ENCODE measurements around the gene HYCC2. TPM values are rescaled to one million over a fixed set of nuclear protein-coding genes. Genes with fewer than 3 reads are reported as not detected.
"Not testable (repeated sequence)": the region's sequence is repeated elsewhere in the genome, so short reads cannot be mapped to it uniquely, and the experiment has no call there.

HYCC2 gene
- total and polyA plus RNA-seq, 7 donors: 4.8 to 20.2 (median 13.6) TPM

DNA sequence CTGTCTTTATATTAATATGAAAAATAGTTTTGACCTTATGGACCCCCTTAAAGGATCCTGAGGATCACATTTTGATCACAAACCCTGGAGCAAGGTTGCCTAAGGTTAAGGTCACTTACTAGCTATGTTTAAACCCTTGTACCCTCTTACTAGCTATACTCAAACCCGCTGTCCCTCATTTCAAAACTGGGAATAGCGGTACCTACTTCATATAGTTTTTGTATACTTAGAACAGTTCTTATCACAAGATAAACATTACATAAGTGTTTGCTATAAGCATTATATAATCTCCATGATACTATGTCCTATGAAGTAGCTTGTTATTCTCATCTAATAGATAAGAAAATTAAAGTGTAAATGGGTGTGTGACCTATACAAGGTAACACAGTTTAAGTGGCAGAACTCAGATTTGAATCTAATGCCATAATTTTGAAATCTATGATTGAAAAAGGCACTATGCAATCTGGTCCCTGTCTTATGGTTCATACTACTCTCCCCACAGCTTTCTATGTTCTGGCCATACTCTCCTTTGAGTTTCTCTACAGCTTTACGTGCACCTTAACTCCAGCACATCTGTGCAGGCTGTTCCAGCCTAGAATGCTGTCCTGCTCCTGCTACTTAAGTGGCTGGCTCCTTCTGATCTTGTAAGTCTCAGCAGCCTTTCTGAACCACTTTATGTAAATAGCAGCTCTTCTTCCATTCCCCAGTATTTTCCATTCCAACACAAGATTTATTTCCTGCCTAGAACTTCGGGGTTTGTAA is 30.4 kb downstream of the HYCC2 start:
- TF ChIP-seq, protein P1, sequence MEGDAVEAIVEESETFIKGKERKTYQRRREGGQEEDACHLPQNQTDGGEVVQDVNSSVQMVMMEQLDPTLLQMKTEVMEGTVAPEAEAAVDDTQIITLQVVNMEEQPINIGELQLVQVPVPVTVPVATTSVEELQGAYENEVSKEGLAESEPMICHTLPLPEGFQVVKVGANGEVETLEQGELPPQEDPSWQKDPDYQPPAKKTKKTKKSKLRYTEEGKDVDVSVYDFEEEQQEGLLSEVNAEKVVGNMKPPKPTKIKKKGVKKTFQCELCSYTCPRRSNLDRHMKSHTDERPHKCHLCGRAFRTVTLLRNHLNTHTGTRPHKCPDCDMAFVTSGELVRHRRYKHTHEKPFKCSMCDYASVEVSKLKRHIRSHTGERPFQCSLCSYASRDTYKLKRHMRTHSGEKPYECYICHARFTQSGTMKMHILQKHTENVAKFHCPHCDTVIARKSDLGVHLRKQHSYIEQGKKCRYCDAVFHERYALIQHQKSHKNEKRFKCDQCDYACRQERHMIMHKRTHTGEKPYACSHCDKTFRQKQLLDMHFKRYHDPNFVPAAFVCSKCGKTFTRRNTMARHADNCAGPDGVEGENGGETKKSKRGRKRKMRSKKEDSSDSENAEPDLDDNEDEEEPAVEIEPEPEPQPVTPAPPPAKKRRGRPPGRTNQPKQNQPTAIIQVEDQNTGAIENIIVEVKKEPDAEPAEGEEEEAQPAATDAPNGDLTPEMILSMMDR (IDR thresholded peaks at IDR 0.05): no peak
- TF ChIP-seq POLR2A (IDR thresholded peaks at IDR 0.05) (no peak), POLR2AphosphoS5 (IDR thresholded peaks at IDR 0.05) (no peak), EP300 (IDR thresholded peaks at IDR 0.05) (no peak)
- WGBS, 2 donors: 46 to 71% methylated on average over 4 of the region's 4 CpGs
- intact Hi-C loops (cut with DNase I): no loop called here

DNA sequence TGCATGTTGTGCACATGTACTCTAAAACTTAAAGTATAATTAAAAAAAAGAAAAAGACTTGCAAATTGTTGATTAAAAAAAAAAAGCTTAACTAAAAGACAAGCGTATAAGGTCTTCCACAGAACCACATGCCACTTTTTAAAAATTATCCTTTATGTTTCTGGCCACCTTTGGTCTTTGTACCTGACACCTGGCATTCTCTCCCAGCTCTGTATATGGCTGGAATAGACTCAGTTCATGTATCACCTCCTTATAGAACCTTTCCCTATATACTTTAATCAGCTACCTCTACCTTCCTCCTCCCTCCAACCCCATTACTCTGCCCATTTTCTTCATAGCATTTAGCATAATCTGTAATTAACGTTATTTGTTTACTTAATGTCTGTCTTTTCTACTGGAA is 32.6 kb downstream of the HYCC2 start:
- Histone ChIP-seq H3K9me3 (no peaks in the 10 kb centered on the region), H3K27ac (no peak overlapping the region), H3K36me3 (no peaks in the 10 kb centered on the region), H3K4me1 (no peaks in the 10 kb centered on the region), H3K4me3 (no peak overlapping the region), H3K27me3 (no peaks in the 10 kb centered on the region)
- DNase-seq: no peak
- intact Hi-C loops (cut with DNase I): no loop called here
- TF ChIP-seq POLR2AphosphoS5 (IDR thresholded peaks at IDR 0.05): no peak
- 88 to 96% methylated on average over 2 of the region's 2 CpGs for WGBS, 2 donors

More for the DNA sequence above, 30.4 kb downstream of the HYCC2 start:
- no peaks in the 10 kb centered on the region for H3K36me3 ChIP-seq
- H3K4me1 ChIP-seq: peaks cover 0 to 6% (median 0%) of the 10 kb centered on the region in 4 donors
- no peak for DNase-seq
- H3K27me3 ChIP-seq: no peaks in the 10 kb centered on the region
- no peak overlapping the region for H3K4me3 ChIP-seq
- H3K9me3 ChIP-seq: no peaks in the 10 kb centered on the region
- H3K27ac ChIP-seq: no peak overlapping the region

DNA sequence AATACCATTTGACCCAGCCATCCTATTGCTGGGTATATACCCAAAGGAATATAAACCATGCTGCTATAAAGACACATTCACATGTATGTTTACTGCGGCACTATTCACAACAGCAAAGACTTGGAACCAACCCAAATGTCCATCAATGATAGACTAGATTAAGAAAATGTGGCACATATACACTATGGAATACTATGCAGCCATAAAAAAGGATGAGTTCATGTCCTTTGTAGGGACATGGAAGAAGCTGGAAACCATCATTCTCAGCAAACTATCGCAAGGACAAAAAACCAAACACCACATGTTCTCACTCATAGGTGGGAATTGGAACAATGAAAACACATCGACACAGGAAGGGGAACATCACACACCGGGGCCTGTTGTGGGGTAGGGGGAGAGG is 33.1 kb downstream of the HYCC2 start:
- DNase-seq; H3K36me3 ChIP-seq; H3K27me3 ChIP-seq; H3K4me3 ChIP-seq; H3K27ac ChIP-seq; H3K9me3 ChIP-seq; H3K4me1 ChIP-seq; intact Hi-C loops (cut with DNase I): not testable (repeated sequence)
- WGBS, 2 donors: 97% methylated on average over 4 of the region's 4 CpGs

DNA sequence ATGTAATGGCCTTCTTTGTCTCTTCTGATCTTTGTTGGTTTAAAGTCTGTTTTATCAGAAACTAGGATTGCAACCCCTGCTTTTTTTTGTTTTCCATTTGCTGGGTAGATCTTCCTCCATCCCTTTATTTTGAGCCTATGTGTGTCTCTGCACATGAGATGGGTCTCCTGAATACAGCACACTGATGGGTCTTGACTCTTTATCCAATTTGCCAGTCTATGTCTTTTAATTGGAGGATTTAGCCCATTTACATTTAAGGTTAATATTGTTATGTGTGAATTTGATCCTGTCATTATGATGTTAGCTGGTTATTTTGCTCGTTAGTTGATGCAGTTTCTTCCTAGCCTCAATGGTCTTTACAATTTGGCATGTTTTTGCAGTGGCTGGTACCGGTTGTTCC is 37.1 kb downstream of the HYCC2 start:
- H3K4me1 ChIP-seq; intact Hi-C loops (cut with DNase I); H3K27me3 ChIP-seq; DNase-seq; H3K9me3 ChIP-seq; H3K27ac ChIP-seq; H3K36me3 ChIP-seq; H3K4me3 ChIP-seq: not testable (repeated sequence)
- 91 to 93% methylated on average over 1 of the region's 2 CpGs for WGBS, 2 donors

DNA sequence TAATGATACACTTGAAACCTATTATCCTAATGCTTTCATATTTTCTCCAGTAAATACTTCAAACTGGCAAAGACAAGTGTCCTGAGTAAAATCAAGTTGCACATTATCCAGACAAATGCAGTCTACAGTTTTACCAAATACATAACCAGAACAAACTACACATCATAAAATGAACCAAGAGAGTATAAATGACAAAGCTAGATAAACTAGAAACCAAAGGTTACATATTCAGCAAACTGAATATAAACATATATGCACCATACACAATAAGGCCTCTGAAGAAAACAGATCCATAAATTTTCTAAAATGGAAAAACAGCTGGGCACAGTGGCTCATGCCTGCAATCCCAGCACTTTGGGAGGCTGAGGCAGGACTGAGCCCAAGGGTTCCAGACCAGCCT is 47.0 kb downstream of the HYCC2 start:
- Histone ChIP-seq H3K36me3 (peaks cover 0 to 39% (median 3%) of the 10 kb centered on the region in 4 donors), H3K4me3 (no peak overlapping the region), H3K27ac (no peak overlapping the region), H3K27me3 (no peaks in the 10 kb centered on the region), H3K9me3 (no peaks in the 10 kb centered on the region), H3K4me1 (no peaks in the 10 kb centered on the region)
- no peak for TF ChIP-seq POLR2A (IDR thresholded peaks at IDR 0.05)
- TF ChIP-seq, protein P1 (IDR thresholded peaks at IDR 0.05): no peak
- TF ChIP-seq EP300 (IDR thresholded peaks at IDR 0.05): no peak
- no peak for TF ChIP-seq POLR2AphosphoS5 (IDR thresholded peaks at IDR 0.05)
- intact Hi-C loops (cut with DNase I): no loop called here
- no peak for DNase-seq

DNA sequence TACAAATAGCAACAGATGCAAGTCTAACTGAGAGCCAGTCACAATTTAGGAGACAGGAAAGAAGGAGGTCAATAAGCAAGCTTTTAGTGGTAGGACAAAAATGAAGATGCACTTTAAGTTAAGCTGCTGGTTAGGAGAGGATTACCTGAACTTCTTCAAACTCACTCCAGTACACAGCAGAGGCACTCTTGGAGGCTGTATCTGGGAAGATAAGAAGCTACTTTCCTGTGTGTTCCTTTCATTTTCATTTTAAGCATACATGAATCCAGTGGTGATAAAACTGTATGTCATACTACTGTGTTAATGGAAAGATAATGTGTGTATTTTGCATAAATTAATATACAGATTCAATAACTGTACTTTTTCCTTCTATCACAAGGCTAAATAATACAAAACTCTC is 49.6 kb downstream of the HYCC2 start:
- intact Hi-C loops (cut with DNase I): no loop called here
- Histone ChIP-seq H3K27ac (no peak overlapping the region), H3K4me1 (no peaks in the 10 kb centered on the region), H3K27me3 (no peaks in the 10 kb centered on the region), H3K4me3 (no peak overlapping the region), H3K36me3 (peaks cover 0 to 51% (median 3%) of the 10 kb centered on the region in 4 donors), H3K9me3 (no peaks in the 10 kb centered on the region)
- DNase-seq: no peak
- TF ChIP-seq, protein P1 (IDR thresholded peaks at IDR 0.05): no peak
- TF ChIP-seq POLR2AphosphoS5 (IDR thresholded peaks at IDR 0.05): no peak
- TF ChIP-seq POLR2A (IDR thresholded peaks at IDR 0.05): no peak
- no peak for TF ChIP-seq EP300 (IDR thresholded peaks at IDR 0.05)

Small RNA genes within 50 kb of the gene (small RNA-seq; reads per million reads assigned to genes)
- 0 reads per million in 3 donors for gene RNU6-1206P

Other genes with a start within 250 kb of the HYCC2 start
- 100 to 1,000 TPM; 150 to 229 (median 195) TPM for gene CLK1, start 207.0 kb downstream of the HYCC2 start, total RNA-seq
- 10 to 100 TPM; 44.4 to 87.1 (median 76.1) TPM for gene CLK1, start 207.0 kb downstream of the HYCC2 start, polyA plus RNA-seq
- gene PPIL3, start 182.6 kb downstream of the HYCC2 start, total RNA-seq: 100 to 1,000 TPM in 1 of 4 donors, 10 to 100 TPM in 3; 11.8 to 116 (median 22.2) TPM
- 10 to 100 TPM; 13.5 to 36.0 (median 30.3) TPM for gene PPIL3, start 182.6 kb downstream of the HYCC2 start, polyA plus RNA-seq
- gene NIF3L1, start 182.3 kb downstream of the HYCC2 start, total RNA-seq: 10 to 100 TPM in 3 of 4 donors, 1 to 10 TPM in 1; 9.8 to 23.5 (median 15.9) TPM
- 10 to 100 TPM; 24.6 to 30.7 (median 29.1) TPM for gene NIF3L1, start 182.3 kb downstream of the HYCC2 start, polyA plus RNA-seq
- gene ORC2, start 108.0 kb downstream of the HYCC2 start, total RNA-seq: 10 to 100 TPM; 12.9 to 19.3 (median 15.7) TPM
- gene ORC2, start 108.0 kb downstream of the HYCC2 start, polyA plus RNA-seq: 10 to 100 TPM in 1 of 3 donors, 1 to 10 TPM in 2; 3.6 to 12.9 (median 5.8) TPM
- gene NDUFB3, start 330 bp upstream of the HYCC2 start, total RNA-seq: 10 to 100 TPM; 85.3 to 97.9 (median 89.8) TPM
- 100 to 1,000 TPM; 146 to 370 (median 219) TPM for gene NDUFB3, start 330 bp upstream of the HYCC2 start, polyA plus RNA-seq
- 100 to 1,000 TPM; 113 to 243 (median 195) TPM for gene CFLAR, start 44.5 kb upstream of the HYCC2 start, total RNA-seq
- gene CFLAR, start 44.5 kb upstream of the HYCC2 start, polyA plus RNA-seq: 10 to 100 TPM; 32.4 to 92.6 (median 36.8) TPM
- gene CASP10, start 111.5 kb upstream of the HYCC2 start, total RNA-seq: 10 to 100 TPM in 1 of 4 donors, 1 to 10 TPM in 3; 3.9 to 18.3 (median 5.0) TPM
- gene CASP10, start 111.5 kb upstream of the HYCC2 start, polyA plus RNA-seq: 10 to 100 TPM; 11.4 to 26.9 (median 18.0) TPM
- gene CASP8, start 188.9 kb upstream of the HYCC2 start, total RNA-seq: 10 to 100 TPM in 1 of 4 donors, 1 to 10 TPM in 3; 4.9 to 13.0 (median 8.4) TPM
- 10 to 100 TPM; 15.6 to 28.7 (median 18.7) TPM for gene CASP8, start 188.9 kb upstream of the HYCC2 start, polyA plus RNA-seq

Data from sigmoid colon (tissue), 7 donors.